ENCODE results near the gene LURAP1L. TPM values are rescaled to one million over a fixed set of nuclear protein-coding genes. Genes with fewer than 3 reads are reported as not detected.

The LURAP1L gene
- total and polyA plus RNA-seq, 9 of the 15 experiments (the other 6 are each of a cell fraction or from before 2014, with no cell fraction given): 0.06 to 0.28 (median 0.07) TPM; not detected in 4

DNA sequence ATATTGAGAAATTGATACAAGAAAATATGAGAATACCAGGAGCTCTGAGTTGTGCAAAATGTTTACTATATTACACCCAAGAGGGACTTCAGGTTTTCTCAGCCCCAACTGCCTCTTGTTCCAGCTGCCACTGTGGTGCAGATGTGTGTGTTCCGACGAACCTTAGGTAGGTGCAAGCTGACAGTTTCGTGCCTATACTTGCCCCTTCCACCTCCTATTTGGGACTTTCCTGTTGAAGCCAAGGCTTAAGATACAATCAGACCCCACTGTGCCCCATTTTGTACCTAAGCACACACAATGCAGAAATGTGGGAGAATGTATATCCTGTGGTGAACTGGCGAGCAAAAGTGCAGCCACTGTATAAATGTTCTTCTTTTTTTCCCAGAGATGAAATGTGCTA is 80.2 kb downstream of the LURAP1L start:
- Histone ChIP-seq H3K9me3 (replicated peaks; ENCODE audit: control insufficient read depth, insufficient read depth, low read depth, low read length) (no peaks in the 10 kb centered on the region), H4K20me1 (replicated peaks; ENCODE audit: control insufficient read depth, insufficient read depth, low read length) (no peaks in the 10 kb centered on the region), H3K4me2 (ENCODE audit: insufficient read depth, low read length) (no peak overlapping the region), H3K27ac (ENCODE audit: extremely low read depth, low read depth, low read length) (no peak overlapping the region), H3K79me2 (ENCODE audit: control insufficient read depth, insufficient read depth, low read length) (no peaks in the 10 kb centered on the region), H2AFZ (ENCODE audit: low read depth, low read length) (no peak overlapping the region), H3K9ac (ENCODE audit: insufficient read depth in 1 of 2, low read depth in 2 of 2, low read length in 2 of 2) (no peak overlapping the region), H3K36me3 (ENCODE audit: control insufficient read depth, insufficient read depth, low read length) (no peaks in the 10 kb centered on the region), H3K27me3 (ENCODE audit: control insufficient read depth in 2 of 2, insufficient read depth in 2 of 2, low read length in 2 of 2) (no peaks in the 10 kb centered on the region), H3K4me3 (no peak overlapping the region), H3K9me1 (ENCODE audit: control insufficient read depth, insufficient read depth, low read length) (no peaks in the 10 kb centered on the region), H3K4me1 (replicated peaks in 1 of 2; ENCODE audit: control insufficient read depth in 2 of 2, insufficient read depth in 2 of 2, low read length in 2 of 2) (no peaks in the 10 kb centered on the region)
- no TSS peak for BruUV-seq (replicated peaks)
- ATAC-seq (no peak), FAIRE-seq (no peak), DNase-seq (ENCODE audit: extremely low read depth in 1 of 4, low spot score in 3 of 4) (no peak)
- TF ChIP-seq, protein P1, sequence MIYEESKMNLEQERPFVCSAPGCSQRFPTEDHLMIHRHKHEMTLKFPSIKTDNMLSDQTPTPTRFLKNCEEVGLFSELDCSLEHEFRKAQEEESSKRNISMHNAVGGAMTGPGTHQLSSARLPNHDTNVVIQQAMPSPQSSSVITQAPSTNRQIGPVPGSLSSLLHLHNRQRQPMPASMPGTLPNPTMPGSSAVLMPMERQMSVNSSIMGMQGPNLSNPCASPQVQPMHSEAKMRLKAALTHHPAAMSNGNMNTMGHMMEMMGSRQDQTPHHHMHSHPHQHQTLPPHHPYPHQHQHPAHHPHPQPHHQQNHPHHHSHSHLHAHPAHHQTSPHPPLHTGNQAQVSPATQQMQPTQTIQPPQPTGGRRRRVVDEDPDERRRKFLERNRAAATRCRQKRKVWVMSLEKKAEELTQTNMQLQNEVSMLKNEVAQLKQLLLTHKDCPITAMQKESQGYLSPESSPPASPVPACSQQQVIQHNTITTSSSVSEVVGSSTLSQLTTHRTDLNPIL (CRISPR knock-in tag; IDR thresholded peaks at IDR 0.05): no peak
- TF ChIP-seq, protein P2, sequence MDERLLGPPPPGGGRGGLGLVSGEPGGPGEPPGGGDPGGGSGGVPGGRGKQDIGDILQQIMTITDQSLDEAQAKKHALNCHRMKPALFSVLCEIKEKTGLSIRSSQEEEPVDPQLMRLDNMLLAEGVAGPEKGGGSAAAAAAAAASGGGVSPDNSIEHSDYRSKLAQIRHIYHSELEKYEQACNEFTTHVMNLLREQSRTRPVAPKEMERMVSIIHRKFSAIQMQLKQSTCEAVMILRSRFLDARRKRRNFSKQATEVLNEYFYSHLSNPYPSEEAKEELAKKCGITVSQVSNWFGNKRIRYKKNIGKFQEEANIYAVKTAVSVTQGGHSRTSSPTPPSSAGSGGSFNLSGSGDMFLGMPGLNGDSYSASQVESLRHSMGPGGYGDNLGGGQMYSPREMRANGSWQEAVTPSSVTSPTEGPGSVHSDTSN (CRISPR knock-in tag; IDR thresholded peaks at IDR 0.05; ENCODE audit: low read depth): no peak
- TF ChIP-seq, protein P2 (tag; conservative IDR thresholded peaks at IDR 0.05; ENCODE audit: low read depth): no peak
- no peak for TF ChIP-seq ZNF57 (CRISPR knock-in tag; IDR thresholded peaks at IDR 0.05)
- TF ChIP-seq, protein P3, sequence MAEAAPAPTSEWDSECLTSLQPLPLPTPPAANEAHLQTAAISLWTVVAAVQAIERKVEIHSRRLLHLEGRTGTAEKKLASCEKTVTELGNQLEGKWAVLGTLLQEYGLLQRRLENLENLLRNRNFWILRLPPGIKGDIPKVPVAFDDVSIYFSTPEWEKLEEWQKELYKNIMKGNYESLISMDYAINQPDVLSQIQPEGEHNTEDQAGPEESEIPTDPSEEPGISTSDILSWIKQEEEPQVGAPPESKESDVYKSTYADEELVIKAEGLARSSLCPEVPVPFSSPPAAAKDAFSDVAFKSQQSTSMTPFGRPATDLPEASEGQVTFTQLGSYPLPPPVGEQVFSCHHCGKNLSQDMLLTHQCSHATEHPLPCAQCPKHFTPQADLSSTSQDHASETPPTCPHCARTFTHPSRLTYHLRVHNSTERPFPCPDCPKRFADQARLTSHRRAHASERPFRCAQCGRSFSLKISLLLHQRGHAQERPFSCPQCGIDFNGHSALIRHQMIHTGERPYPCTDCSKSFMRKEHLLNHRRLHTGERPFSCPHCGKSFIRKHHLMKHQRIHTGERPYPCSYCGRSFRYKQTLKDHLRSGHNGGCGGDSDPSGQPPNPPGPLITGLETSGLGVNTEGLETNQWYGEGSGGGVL (CRISPR knock-in tag; IDR thresholded peaks at IDR 0.05): no peak
- no peak for TF ChIP-seq RBFOX2 (IDR thresholded peaks at IDR 0.05; ENCODE audit: low read depth, low read length)
- no peak for TF ChIP-seq BRD9 (IDR thresholded peaks at IDR 0.05; ENCODE audit: low read depth, partially characterized antibody)
- no peak for TF ChIP-seq SP2 (IDR thresholded peaks at IDR 0.05; ENCODE audit: extremely low read depth, low read depth, low read length, poor library complexity, severe bottlenecking)
- TF ChIP-seq ZBED1 (IDR thresholded peaks at IDR 0.05): no peak
- no peak for TF ChIP-seq CREB1 (IDR thresholded peaks at IDR 0.05)
- no peak for TF ChIP-seq CREB1 (CRISPR knock-in tag; IDR thresholded peaks at IDR 0.05)
- TF ChIP-seq ZNF134 (CRISPR knock-in tag; conservative IDR thresholded peaks at IDR 0.05): no peak
- no peak for TF ChIP-seq POLR2A (conservative IDR thresholded peaks at IDR 0.05)
- TF ChIP-seq FOXJ2 (tag; IDR thresholded peaks at IDR 0.05): no peak
- TF ChIP-seq NFE2 (IDR thresholded peaks at IDR 0.05; ENCODE audit: low read depth): no peak
- TF ChIP-seq ZNF224 (CRISPR knock-in tag; IDR thresholded peaks at IDR 0.05): no peak
- TF ChIP-seq, protein P4, sequence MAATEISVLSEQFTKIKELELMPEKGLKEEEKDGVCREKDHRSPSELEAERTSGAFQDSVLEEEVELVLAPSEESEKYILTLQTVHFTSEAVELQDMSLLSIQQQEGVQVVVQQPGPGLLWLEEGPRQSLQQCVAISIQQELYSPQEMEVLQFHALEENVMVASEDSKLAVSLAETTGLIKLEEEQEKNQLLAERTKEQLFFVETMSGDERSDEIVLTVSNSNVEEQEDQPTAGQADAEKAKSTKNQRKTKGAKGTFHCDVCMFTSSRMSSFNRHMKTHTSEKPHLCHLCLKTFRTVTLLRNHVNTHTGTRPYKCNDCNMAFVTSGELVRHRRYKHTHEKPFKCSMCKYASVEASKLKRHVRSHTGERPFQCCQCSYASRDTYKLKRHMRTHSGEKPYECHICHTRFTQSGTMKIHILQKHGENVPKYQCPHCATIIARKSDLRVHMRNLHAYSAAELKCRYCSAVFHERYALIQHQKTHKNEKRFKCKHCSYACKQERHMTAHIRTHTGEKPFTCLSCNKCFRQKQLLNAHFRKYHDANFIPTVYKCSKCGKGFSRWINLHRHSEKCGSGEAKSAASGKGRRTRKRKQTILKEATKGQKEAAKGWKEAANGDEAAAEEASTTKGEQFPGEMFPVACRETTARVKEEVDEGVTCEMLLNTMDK (IDR thresholded peaks at IDR 0.05; ENCODE audit: borderline replicate concordance, insufficient read depth, low read depth, low read length, poor library complexity, severe bottlenecking): no peak
- TF ChIP-seq GATAD2B (IDR thresholded peaks at IDR 0.05; ENCODE audit: borderline replicate concordance): no peak
- CTCF ChIA-PET (ENCODE audit: low intra/inter-chr PET ratio): no interaction called here
- intact Hi-C loops (cut with micrococcal nuclease): no loop called here
- POLR2A ChIA-PET: no interaction called here
- 0% methylated on average over 4 of the region's 4 CpGs for WGBS (ENCODE audit: insufficient coverage, low coverage, missing lambda C conversion rate)
- in situ Hi-C loops (cut with MboI): no loop called here
